ENCODE results near the gene ANK3. TPM values are rescaled to one million over a fixed set of nuclear protein-coding genes. Genes with fewer than 3 reads are reported as not detected.

The ANK3 gene
- polyA plus RNA-seq, 1 donor (not counting 4 experiments of a cell fraction or from before 2014, with no cell fraction given), result 8.3 TPM

DNA sequence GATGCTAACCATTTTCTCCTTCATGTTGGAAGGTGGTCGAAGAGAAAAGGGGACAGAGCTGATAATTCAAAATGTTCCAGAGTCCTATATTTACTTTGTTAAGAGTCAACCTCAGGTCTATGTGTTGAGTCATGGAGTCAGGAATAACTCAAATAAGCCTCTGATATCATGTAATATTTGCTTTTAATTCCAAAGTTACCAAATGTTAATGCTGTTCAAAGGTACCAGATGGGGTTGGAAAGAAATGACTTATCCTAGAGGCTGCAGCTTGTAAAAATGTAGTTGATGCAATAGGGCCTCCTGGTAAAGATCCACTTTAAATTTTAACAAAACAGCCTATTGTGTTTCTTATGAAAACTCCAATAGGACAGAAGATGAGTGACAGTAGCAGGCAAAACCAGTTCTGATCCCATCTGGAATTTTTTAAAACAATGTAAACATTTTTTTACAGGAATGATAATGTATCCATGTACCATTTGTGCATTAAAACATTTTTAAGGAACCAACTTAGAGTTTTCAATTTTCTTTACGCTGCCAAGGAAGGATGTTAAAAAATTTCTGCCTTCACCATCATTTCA lies 218.2 kb downstream of the ANK3 start:
- H3K9me1 ChIP-seq (ENCODE audit: control insufficient read depth, extremely low read depth, insufficient read depth, low read length), result no peaks in the 10 kb centered on the region
- no peaks in the 10 kb centered on the region for H3K27me3 ChIP-seq (ENCODE audit: control insufficient read depth, extremely low read depth, insufficient read depth, low read length)
- no peaks in the 10 kb centered on the region for H3K79me2 ChIP-seq (ENCODE audit: control insufficient read depth, insufficient read depth, low read length)
- peaks cover 9% of the 10 kb centered on the region for H3K4me1 ChIP-seq (ENCODE audit: control insufficient read depth, extremely low read depth, insufficient read depth, low read length)
- no peak overlapping the region for H3K9ac ChIP-seq (ENCODE audit: control insufficient read depth, extremely low read depth, insufficient read depth, low read length)
- FAIRE-seq (no peak), DNase-seq (ENCODE audit: low read depth, low spot score) (no peak)
- no peak for TF ChIP-seq CTCF (optimal IDR thresholded peaks at IDR 0.05 in 1 of 3, IDR thresholded peaks at IDR 0.05 in 1 of 3, conservative IDR thresholded peaks at IDR 0.05 in 1 of 3; ENCODE audit: extremely low read depth in 1 of 3, insufficient read depth in 2 of 3, low read length in 3 of 3)
- no peak for TF ChIP-seq EZH2 (IDR thresholded peaks at IDR 0.05; ENCODE audit: low read length)
- H3K4me2 ChIP-seq (ENCODE audit: control insufficient read depth, extremely low read depth, insufficient read depth, low read depth, low read length), result no peak overlapping the region
- no peaks in the 10 kb centered on the region for H3K9me3 ChIP-seq (ENCODE audit: control insufficient read depth, low read depth, low read length)
- no peak overlapping the region for H2AFZ ChIP-seq (ENCODE audit: control insufficient read depth, low read length)
- no peak overlapping the region for H3K4me3 ChIP-seq (ENCODE audit: control insufficient read depth in 2 of 3, extremely low read depth in 1 of 3, insufficient read depth in 2 of 3, low read depth in 1 of 3, low read length in 3 of 3)
- dilution Hi-C loops (cut with MboI; ENCODE audit: extremely low pct_ligation_motif_present, low sequenced_read_pairs), result no loop called here
- H4K20me1 ChIP-seq (ENCODE audit: control insufficient read depth, extremely low read depth, insufficient read depth, low read length), result no peaks in the 10 kb centered on the region
- no peak overlapping the region for H3K27ac ChIP-seq (ENCODE audit: control insufficient read depth, insufficient read depth, low read length)
- no peaks in the 10 kb centered on the region for H3K36me3 ChIP-seq (ENCODE audit: control insufficient read depth in 2 of 2, extremely low read depth in 1 of 2, insufficient read depth in 2 of 2, low read length in 2 of 2)

GRCh38 chr10:60170250-60170649 lies 219.4 kb downstream of the ANK3 start:
- no peak overlapping the region for H3K4me2 ChIP-seq (ENCODE audit: control insufficient read depth, extremely low read depth, insufficient read depth, low read depth, low read length)

More at GRCh38 chr10:60170250-60170649, 219.4 kb downstream of the ANK3 start:
- Histone ChIP-seq H3K9ac (ENCODE audit: control insufficient read depth, extremely low read depth, insufficient read depth, low read length) (no peak overlapping the region), H3K79me2 (ENCODE audit: control insufficient read depth, insufficient read depth, low read length) (no peaks in the 10 kb centered on the region), H2AFZ (ENCODE audit: control insufficient read depth, low read length) (no peak overlapping the region), H3K9me3 (ENCODE audit: control insufficient read depth, low read depth, low read length) (no peaks in the 10 kb centered on the region), H4K20me1 (ENCODE audit: control insufficient read depth, extremely low read depth, insufficient read depth, low read length) (no peaks in the 10 kb centered on the region), H3K36me3 (ENCODE audit: control insufficient read depth in 2 of 2, extremely low read depth in 1 of 2, insufficient read depth in 2 of 2, low read length in 2 of 2) (no peaks in the 10 kb centered on the region), H3K27ac (ENCODE audit: control insufficient read depth, insufficient read depth, low read length) (no peak overlapping the region), H3K9me1 (ENCODE audit: control insufficient read depth, extremely low read depth, insufficient read depth, low read length) (no peaks in the 10 kb centered on the region), H3K4me3 (ENCODE audit: control insufficient read depth in 2 of 3, extremely low read depth in 1 of 3, insufficient read depth in 2 of 3, low read depth in 1 of 3, low read length in 3 of 3) (no peak overlapping the region), H3K27me3 (ENCODE audit: control insufficient read depth, extremely low read depth, insufficient read depth, low read length) (no peaks in the 10 kb centered on the region), H3K4me1 (ENCODE audit: control insufficient read depth, extremely low read depth, insufficient read depth, low read length) (peaks cover 9% of the 10 kb centered on the region)
- dilution Hi-C loops (cut with MboI; ENCODE audit: extremely low pct_ligation_motif_present, low sequenced_read_pairs), result no loop called here
- no peak for TF ChIP-seq CTCF (optimal IDR thresholded peaks at IDR 0.05 in 1 of 3, IDR thresholded peaks at IDR 0.05 in 1 of 3, conservative IDR thresholded peaks at IDR 0.05 in 1 of 3; ENCODE audit: extremely low read depth in 1 of 3, insufficient read depth in 2 of 3, low read length in 3 of 3)
- TF ChIP-seq EZH2 (IDR thresholded peaks at IDR 0.05; ENCODE audit: low read length), result no peak
- DNase-seq (ENCODE audit: low read depth, low spot score) (no peak), FAIRE-seq (no peak)

Measured in keratinocyte (primary cell).